Measurements from ENCODE around the gene YJEFN3.

Gene YJEFN3

DNA sequence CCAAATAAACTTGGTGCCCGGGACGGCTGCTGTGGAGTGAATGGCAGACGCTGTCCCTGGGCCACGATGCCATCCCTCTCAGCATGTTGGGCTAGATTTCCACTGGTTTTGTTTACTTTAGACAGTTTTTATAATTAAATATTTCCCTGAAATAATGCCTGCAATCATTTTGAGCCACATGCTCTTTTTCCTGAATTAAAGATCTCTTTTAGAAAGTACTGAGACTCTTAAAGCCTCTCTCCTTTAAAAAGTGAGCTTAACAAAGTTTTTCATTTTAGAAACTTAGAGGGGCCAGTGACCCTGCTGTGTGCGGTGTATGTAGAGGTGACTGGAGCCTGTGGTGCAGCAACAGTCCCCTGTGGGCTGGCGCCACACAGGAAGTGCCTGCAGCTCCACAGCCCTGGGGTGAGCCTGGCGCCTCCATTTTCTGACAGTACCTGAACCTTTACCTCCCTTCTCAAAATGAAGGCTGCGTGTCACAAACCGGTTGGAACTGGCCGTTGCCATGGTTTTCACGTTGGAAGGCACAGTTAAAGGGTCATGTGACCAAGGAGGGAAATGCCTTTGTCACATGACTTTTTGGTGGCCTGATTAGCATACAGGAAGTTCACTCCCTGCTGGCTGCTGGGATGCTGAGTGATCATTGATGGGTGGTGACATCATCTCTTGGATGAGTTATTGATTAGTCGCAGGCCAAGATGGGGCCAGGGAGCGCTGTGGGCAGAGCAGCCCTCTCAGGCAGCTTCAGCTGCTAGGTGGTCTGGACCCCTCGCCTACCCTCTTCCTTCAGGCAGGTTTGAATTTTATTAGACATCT is 39.6 kb upstream of the YJEFN3 start (continued):
- TF ChIP-seq GFI1B (tag by site-specific recombination; IDR thresholded peaks at IDR 0.05) (no peak), ZNF214 (tag by site-specific recombination; IDR thresholded peaks at IDR 0.05; ENCODE audit: borderline replicate concordance) (no peak), BCL11B (tag by site-specific recombination; IDR thresholded peaks at IDR 0.05; ENCODE audit: low read depth) (no peak), ZNF391 (tag by site-specific recombination; IDR thresholded peaks at IDR 0.05; ENCODE audit: borderline replicate concordance, low read depth) (no peak), KLF10 (tag by site-specific recombination; IDR thresholded peaks at IDR 0.05) (no peak), KLF1 (tag by site-specific recombination; IDR thresholded peaks at IDR 0.05) (peak; percentile 22; the same call in 1 of the 2 replicates), SCRT1 (tag by site-specific recombination; IDR thresholded peaks at IDR 0.05; ENCODE audit: borderline replicate concordance) (no peak), ZBTB21 (tag by site-specific recombination; IDR thresholded peaks at IDR 0.05) (peak; percentile 33; the same call in 1 of the 2 replicates), ZNF580 (tag by site-specific recombination; IDR thresholded peaks at IDR 0.05) (no peak), KLF16 (tag by site-specific recombination; IDR thresholded peaks at IDR 0.05) (no peak), ZNF280C (tag by site-specific recombination; IDR thresholded peaks at IDR 0.05) (no peak), SP7 (tag by site-specific recombination; IDR thresholded peaks at IDR 0.05) (peak; percentile 13; the same call in 1 of the 2 replicates), ZBTB7A (tag by site-specific recombination; IDR thresholded peaks at IDR 0.05; ENCODE audit: low read depth) (no peak), WT1 (tag by site-specific recombination; IDR thresholded peaks at IDR 0.05) (peak; percentile 74), SP2 (tag by site-specific recombination; IDR thresholded peaks at IDR 0.05) (peak; percentile 48), ZSCAN30 (tag by site-specific recombination; IDR thresholded peaks at IDR 0.05) (no peak), ZNF169 (tag by site-specific recombination; IDR thresholded peaks at IDR 0.05) (no peak), ZNF473 (tag by site-specific recombination; IDR thresholded peaks at IDR 0.05) (no peak), ZFP41 (tag by site-specific recombination; IDR thresholded peaks at IDR 0.05; ENCODE audit: borderline replicate concordance) (no peak), ZNF121 (tag by site-specific recombination; IDR thresholded peaks at IDR 0.05) (no peak), PRDM1 (tag by site-specific recombination; IDR thresholded peaks at IDR 0.05) (0 out of 2 replicates have a peak, but pooled peaks have one; percentile 5), BCL11A (tag by site-specific recombination; IDR thresholded peaks at IDR 0.05; ENCODE audit: low read depth) (no peak), ZNF292 (tag by site-specific recombination; IDR thresholded peaks at IDR 0.05; ENCODE audit: borderline replicate concordance, low read depth) (no peak), ZNF654 (tag by site-specific recombination; IDR thresholded peaks at IDR 0.05; ENCODE audit: low read depth) (no peak), HOXA7 (CRISPR knock-in tag; IDR thresholded peaks at IDR 0.05; ENCODE audit: borderline replicate concordance) (no peak), ZNF146 (tag by site-specific recombination; IDR thresholded peaks at IDR 0.05) (no peak), ZFP69B (tag by site-specific recombination; IDR thresholded peaks at IDR 0.05) (no peak), YY1 (tag by site-specific recombination; IDR thresholded peaks at IDR 0.05) (peak; percentile 46; the same call in 1 of the 2 replicates), PBX3 (CRISPR knock-in tag; IDR thresholded peaks at IDR 0.05) (no peak), ZNF513 (tag by site-specific recombination; IDR thresholded peaks at IDR 0.05) (no peak), ZNF416 (tag by site-specific recombination; IDR thresholded peaks at IDR 0.05) (no peak), ZNF664 (tag by site-specific recombination; IDR thresholded peaks at IDR 0.05) (no peak)
- TF ChIP-seq, protein P1, sequence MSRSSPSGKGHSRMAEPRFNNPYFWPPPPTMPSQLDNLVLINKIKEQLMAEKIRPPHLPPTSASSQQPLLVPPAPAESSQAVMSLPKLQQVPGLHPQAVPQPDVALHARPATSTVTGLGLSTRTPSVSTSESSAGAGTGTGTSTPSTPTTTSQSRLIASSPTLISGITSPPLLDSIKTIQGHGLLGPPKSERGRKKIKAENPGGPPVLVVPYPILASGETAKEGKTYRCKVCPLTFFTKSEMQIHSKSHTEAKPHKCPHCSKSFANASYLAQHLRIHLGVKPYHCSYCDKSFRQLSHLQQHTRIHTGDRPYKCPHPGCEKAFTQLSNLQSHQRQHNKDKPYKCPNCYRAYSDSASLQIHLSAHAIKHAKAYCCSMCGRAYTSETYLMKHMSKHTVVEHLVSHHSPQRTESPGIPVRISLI (tag by site-specific recombination; IDR thresholded peaks at IDR 0.05) = no peak
- TF ChIP-seq, protein P2, sequence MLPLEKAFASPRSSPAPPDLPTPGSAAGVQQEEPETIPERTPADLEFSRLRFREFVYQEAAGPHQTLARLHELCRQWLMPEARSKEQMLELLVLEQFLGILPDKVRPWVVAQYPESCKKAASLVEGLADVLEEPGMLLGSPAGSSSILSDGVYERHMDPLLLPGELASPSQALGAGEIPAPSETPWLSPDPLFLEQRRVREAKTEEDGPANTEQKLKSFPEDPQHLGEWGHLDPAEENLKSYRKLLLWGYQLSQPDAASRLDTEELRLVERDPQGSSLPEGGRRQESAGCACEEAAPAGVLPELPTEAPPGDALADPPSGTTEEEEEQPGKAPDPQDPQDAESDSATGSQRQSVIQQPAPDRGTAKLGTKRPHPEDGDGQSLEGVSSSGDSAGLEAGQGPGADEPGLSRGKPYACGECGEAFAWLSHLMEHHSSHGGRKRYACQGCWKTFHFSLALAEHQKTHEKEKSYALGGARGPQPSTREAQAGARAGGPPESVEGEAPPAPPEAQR (tag by site-specific recombination; IDR thresholded peaks at IDR 0.05) = no peak
